Activated naive CD4-positive, alpha-beta T cell treated with anti-CD3 and anti-CD28 coated beads, Interleukin-2, amount 50 U/mL, for 24 hours (primary cell): ENCODE data around the gene PRKAR1A.

Source experiments
- H3K27ac Mint-ChIP-seq: one replicate; pipeline ENCODE4 v1.8.0; 2021; ENCODE audit warnings: mild to moderate bottlenecking, mixed read lengths
- H3K27me3 Mint-ChIP-seq: one replicate; pipeline ENCODE4 v1.8.0; 2021; ENCODE audit warnings: mixed read lengths
- H3K36me3 Mint-ChIP-seq: one replicate; pipeline ENCODE4 v1.8.0; 2021; ENCODE audit warnings: mixed read lengths
- H3K4me1 Mint-ChIP-seq: one replicate; pipeline ENCODE4 v1.8.0; 2021; ENCODE audit warnings: mixed read lengths
- H3K4me3 Mint-ChIP-seq: one replicate; pipeline ENCODE4 v1.8.0; 2021; ENCODE audit warnings: mild to moderate bottlenecking, mixed read lengths
- H3K9me3 Mint-ChIP-seq: one replicate; pipeline ENCODE4 v1.8.0; 2021; ENCODE audit warnings: mixed read lengths

Gene PRKAR1A

DNA sequence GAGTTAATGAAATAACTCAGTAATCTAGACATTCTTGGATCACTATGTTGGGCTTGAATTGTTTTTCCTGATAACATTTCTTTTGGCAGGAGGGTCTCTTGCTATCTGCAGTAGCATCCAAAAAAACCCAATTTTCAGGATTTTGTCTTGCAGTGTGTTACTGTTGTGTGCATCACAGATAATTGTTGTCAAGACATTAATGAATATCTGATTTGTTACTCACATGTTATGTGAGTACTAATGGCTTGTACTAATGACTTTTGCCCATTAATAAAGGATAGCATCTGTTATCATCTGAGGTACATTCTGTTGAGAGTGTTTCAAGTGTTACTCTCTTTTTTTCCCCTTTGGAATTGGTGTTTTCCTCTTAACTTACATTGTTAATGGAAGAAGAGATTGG lies 10.0 kb downstream of the PRKAR1A start:
- Mint-ChIP-seq H3K4me3 (no peak overlapping the region), H3K36me3 (peaks cover 37% of the 10 kb centered on the region), H3K27ac (peak overlapping the region; percentile 23), H3K27me3 (no peaks in the 10 kb centered on the region), H3K9me3 (no peaks in the 10 kb centered on the region), H3K4me1 (peaks cover 51% of the 10 kb centered on the region)

DNA sequence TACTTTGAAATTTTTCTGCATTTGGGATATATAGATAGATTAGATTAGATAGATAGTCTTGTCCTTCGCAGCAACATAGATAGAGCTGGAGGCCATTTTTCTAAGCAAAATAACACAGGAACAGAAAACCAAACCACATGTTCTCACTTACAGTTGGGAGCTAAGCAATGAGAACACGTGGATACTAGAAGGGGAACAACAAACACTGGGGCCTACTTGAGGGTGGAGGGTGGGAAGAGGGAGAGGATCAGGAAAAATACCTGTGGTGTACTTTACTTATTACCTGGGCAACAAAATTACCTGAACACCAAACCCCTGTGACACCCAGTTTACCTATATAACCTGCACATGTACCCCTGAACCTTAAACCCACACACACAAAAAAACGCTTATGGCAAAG lies 14.3 kb downstream of the PRKAR1A start:
- Mint-ChIP-seq H3K36me3 (peaks cover 39% of the 10 kb centered on the region), H3K4me1 (peaks cover 23% of the 10 kb centered on the region), H3K4me3 (no peak overlapping the region), H3K9me3 (no peaks in the 10 kb centered on the region), H3K27ac (no peak overlapping the region), H3K27me3 (no peaks in the 10 kb centered on the region)

DNA sequence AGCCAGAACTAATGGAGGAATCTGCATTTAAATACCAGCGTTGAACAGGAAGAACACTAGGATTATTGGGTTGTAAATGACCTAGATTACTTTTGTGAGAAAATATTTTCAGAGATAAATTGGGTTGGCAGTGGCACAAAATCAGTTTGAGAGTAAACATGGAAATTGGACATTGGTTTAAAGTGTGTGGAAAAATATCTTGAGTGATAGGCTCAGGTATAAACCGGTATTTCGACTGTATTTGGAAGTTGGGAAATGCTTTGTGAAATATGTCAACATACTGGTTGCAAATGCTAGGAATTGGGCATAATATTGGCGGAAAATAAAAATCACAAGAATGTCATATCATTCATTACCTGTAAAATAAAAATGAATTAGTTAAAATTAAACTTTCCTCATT lies 15.1 kb downstream of the PRKAR1A start:
- peaks cover 20% of the 10 kb centered on the region for H3K4me1 Mint-ChIP-seq
- H3K27me3 Mint-ChIP-seq = no peaks in the 10 kb centered on the region
- H3K9me3 Mint-ChIP-seq = no peaks in the 10 kb centered on the region
- H3K27ac Mint-ChIP-seq = no peak overlapping the region
- no peak overlapping the region for H3K4me3 Mint-ChIP-seq
- peaks cover 36% of the 10 kb centered on the region for H3K36me3 Mint-ChIP-seq

DNA sequence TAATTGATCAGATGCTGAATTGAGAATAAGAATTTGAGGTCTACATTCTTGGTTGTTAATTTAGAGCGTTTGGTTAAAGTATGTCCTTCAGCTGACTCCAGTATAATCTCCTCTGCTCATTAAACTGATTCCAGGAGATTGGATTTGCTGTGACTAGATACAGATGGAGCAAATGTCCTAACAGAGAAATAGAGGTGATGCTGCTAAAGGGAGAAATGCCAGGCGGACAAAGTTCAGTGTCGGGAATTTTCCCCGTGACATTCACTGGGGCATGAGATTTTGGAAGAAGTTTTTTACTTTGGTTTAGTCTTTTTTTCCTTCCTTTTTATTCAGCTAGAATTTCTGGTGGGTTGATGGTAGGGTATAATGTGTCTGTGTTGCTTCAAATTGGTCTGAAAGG lies 19.0 kb downstream of the PRKAR1A start:
- Mint-ChIP-seq H3K27me3 (no peaks in the 10 kb centered on the region), H3K4me3 (no peak overlapping the region), H3K9me3 (no peaks in the 10 kb centered on the region), H3K4me1 (peaks cover 11% of the 10 kb centered on the region), H3K36me3 (peaks cover 29% of the 10 kb centered on the region), H3K27ac (no peak overlapping the region)

DNA sequence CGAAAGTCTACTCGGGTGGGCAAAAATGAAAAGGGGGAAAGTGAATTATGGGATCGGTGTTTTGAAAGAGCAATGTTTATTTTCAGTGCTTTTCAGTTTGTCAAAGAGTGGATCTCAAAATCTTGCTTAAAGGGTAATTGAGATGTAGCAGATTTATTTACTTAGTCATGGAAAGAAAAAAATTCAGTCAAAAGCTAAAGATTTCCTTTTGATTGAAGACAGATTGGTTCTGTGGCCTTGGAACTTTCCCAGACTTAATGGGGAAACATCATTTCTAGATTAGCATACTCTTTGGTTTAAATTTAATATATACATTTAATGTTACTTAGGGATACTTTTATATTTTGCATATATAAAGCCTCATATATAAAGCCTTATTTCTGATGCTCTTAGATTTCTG lies 20.6 kb downstream of the PRKAR1A start:
- no peaks in the 10 kb centered on the region for H3K9me3 Mint-ChIP-seq
- peaks cover 22% of the 10 kb centered on the region for H3K36me3 Mint-ChIP-seq
- H3K4me3 Mint-ChIP-seq = no peak overlapping the region
- no peaks in the 10 kb centered on the region for H3K27me3 Mint-ChIP-seq
- no peak overlapping the region for H3K27ac Mint-ChIP-seq
- peaks cover 3% of the 10 kb centered on the region for H3K4me1 Mint-ChIP-seq

DNA sequence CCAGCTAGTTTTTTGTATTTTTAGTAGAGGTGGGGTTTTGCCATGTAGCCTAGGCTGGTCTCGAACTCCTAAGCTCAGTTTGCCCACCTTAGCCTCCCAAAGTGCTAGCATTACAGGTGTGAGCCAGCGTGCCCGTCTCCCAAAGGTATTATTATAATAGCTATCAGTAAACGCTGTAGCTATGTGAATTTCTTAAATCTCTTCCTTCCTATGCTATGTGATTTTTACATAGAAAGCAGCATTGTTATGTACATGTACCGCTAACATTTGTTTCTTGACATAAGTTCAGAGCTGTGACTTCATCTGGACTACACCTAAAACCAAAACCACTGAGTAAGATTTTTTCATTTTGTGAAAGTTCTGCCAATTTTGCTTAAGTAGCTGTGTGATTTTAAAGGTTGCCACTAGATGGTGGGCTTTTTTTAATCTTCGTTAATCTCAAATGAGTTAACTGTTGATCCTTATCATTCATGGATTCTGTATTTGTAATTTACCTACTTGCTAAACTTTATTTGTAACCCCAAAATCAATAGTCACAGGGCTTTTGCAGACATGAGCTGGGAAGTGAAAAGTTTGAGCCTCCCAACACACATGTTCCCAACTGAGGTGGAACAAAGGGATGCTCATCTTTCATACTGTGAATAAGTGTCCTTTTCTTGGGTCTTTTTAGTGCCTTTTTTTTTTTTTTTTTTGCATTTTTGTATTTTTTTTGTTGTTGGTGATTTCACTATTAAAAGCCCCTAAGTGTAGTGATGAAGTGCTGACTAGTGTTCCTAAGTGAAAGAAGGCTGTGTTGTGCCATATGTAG lies 21.9 kb downstream of the PRKAR1A start:
- Mint-ChIP-seq H3K4me3 (no peak overlapping the region), H3K36me3 (peaks cover 16% of the 10 kb centered on the region), H3K9me3 (no peaks in the 10 kb centered on the region), H3K27ac (no peak overlapping the region), H3K4me1 (peaks cover 3% of the 10 kb centered on the region), H3K27me3 (no peaks in the 10 kb centered on the region)

DNA sequence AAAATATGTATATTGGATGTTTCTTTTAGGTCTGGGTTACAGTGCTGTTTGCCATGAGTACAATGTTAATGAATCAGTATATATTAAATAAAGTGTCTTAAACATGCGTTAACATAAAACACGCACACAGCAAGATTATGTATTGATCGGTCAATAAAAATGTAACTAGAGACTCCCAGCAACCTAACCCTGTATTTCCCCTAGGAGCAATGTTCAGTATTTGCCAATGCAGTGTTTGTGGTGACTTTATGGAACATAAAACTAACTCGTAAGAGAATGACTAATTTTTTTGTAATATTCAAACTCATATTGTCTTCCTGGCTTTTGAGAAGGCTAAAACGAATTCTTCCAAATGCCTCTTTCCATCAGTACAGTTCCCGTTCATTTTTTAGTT lies 22.5 kb downstream of the PRKAR1A start:
- Mint-ChIP-seq H3K27ac (no peak overlapping the region), H3K4me1 (peaks cover 3% of the 10 kb centered on the region), H3K9me3 (no peaks in the 10 kb centered on the region), H3K36me3 (peaks cover 16% of the 10 kb centered on the region), H3K4me3 (no peak overlapping the region), H3K27me3 (no peaks in the 10 kb centered on the region)

DNA sequence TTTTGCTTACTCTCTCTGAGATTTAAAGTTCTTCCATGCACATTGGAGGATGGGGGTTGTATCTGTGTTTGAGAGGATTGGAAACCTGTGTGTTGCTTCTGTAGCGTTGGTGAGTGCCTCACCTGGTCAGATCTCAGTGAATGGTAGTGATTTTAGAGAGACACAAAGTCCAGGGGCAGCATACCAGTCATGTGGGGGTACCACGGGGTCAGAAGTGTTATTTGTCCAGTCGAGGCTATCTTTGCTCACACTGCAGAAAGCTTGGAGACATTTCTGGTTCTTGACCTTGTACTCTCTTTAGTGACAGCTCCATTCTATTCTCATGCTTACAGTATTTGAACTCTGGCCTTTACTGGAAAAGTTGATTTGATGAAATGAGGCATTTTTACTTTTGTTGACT lies 23.7 kb downstream of the PRKAR1A start:
- Mint-ChIP-seq H3K4me1 (peaks cover 3% of the 10 kb centered on the region), H3K36me3 (peaks cover 14% of the 10 kb centered on the region), H3K27ac (no peak overlapping the region), H3K27me3 (no peaks in the 10 kb centered on the region), H3K4me3 (no peak overlapping the region), H3K9me3 (no peaks in the 10 kb centered on the region)

DNA sequence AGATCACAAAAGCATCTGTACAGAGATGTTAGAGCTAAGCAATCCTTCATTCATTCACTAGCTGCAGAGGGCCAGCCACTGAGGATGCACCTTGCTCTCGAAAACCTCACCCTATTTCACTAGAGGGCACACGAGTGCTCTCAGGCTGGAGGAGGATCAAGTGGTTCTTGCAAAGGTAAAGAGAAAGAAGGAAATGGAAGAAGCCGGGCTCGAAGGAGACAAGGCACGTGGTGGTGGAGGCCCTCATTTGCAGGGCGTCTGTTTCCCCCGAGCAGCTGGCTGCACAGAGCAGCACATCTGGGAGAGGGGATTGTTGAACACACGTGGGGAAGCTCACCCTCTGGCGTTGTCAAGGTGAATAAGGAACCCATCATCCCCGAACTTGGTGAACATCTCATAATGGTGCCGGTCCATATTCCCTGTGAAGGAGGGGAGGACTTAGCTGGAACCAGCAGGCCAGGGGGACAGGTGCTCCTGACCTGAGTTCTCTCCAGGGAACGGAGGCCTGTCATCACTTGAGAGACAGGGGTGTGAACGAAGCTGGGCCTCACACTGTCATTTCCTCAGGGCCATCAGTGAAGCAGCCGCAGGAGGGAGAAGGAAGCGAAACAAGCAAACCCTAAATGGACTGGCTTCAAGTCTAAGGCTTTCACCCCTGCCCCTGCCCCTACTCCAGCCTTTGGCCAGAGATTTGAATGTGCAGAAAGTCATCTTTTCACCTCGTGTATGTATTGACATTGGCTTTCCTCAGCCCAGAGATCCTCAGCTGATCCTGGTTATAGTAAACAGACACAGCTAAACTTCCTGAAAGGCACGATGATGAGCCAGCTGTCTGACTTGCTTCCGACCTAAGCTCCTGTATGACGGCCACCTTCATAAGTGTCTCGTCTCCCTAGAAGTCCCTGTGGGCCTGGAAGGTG lies 27.6 kb downstream of the PRKAR1A start:
- no peak overlapping the region for H3K4me3 Mint-ChIP-seq
- peaks cover 7% of the 10 kb centered on the region for H3K36me3 Mint-ChIP-seq
- no peaks in the 10 kb centered on the region for H3K9me3 Mint-ChIP-seq
- no peak overlapping the region for H3K27ac Mint-ChIP-seq
- no peaks in the 10 kb centered on the region for H3K4me1 Mint-ChIP-seq
- H3K27me3 Mint-ChIP-seq = no peaks in the 10 kb centered on the region

DNA sequence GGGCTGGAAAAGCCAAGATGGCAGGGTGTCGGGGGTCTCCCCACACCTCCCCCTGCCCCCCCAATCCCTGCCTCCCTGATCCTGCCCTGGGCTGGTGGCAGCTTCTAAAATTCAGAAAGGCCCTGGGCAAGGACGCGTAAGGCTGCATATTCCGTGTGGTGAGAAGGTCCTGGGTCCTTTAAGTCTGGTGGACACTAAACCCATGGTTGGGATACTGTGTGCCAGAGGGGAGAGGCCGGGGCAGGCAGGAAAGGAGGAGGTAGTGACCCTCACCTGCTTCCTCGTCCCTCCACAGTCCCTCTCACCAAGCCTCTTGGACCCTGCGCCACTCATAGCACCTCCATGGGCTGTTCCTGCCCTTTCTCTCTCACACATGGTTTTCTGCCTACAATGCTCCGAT lies 28.8 kb downstream of the PRKAR1A start:
- Mint-ChIP-seq H3K27me3 (no peaks in the 10 kb centered on the region), H3K36me3 (peaks cover 4% of the 10 kb centered on the region), H3K4me1 (no peaks in the 10 kb centered on the region), H3K27ac (no peak overlapping the region), H3K9me3 (no peaks in the 10 kb centered on the region), H3K4me3 (no peak overlapping the region)

DNA sequence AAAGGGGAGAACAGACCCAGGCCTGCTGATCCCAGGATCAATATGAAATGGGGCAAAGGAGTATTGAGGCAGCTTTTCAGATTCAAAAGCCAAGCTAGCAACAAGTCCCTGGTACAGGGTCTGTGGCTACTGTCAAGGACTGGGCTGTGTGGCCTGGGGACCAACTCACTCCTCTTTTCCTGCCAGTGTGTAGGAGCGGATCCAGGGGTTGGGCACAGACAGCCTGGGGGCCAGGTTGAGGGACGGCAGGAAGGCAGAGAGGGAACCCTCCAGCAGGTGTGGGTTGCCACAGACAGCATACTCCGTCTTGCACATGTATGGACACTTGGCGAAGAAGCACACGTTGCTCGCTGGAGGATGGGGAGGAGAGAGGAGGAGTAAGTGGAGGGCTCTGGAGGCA lies 29.6 kb downstream of the PRKAR1A start:
- H3K4me1 Mint-ChIP-seq = no peaks in the 10 kb centered on the region
- H3K9me3 Mint-ChIP-seq = no peaks in the 10 kb centered on the region
- H3K4me3 Mint-ChIP-seq = no peak overlapping the region
- no peaks in the 10 kb centered on the region for H3K27me3 Mint-ChIP-seq
- H3K36me3 Mint-ChIP-seq = peaks cover 2% of the 10 kb centered on the region
- H3K27ac Mint-ChIP-seq = no peak overlapping the region

DNA sequence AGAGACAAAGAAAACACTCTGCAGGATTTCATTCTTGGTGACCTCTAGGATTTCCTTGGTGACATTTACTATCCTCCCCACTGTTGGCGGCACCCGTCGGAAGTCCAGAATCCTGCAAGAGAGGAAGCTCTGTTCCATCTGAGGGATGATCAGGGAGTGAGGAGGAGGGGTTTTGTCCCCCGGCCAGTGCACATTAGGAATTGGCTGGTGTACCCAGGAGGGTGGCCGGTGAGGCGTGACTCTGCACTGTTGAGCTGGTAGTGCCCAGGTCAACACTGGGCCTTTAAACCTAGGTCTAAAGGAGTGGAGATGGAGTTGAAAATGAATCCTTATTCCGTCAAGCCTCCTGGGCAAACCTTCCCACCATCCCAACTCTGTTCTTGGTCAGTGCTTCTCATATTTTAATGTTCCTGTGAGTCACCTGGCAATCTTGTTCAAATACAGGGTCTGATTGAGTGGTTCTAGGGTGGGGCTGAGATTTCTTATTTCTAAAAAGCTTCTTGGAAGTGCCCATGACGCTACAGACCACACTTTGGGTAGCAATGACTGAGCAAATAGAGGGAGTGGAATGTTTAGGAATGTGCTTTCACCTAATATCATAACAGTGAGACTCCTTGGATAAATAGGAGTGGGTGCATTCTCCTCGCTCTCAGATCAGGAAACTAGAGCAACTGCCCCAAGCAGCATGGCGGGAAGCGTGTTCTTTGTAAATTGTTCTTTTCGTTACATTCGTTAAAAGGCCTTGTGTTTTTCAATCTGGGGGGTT lies 30.7 kb downstream of the PRKAR1A start:
- Mint-ChIP-seq H3K27ac (no peak overlapping the region), H3K27me3 (no peaks in the 10 kb centered on the region), H3K36me3 (peaks cover 5% of the 10 kb centered on the region), H3K9me3 (no peaks in the 10 kb centered on the region), H3K4me1 (no peaks in the 10 kb centered on the region), H3K4me3 (no peak overlapping the region)

DNA sequence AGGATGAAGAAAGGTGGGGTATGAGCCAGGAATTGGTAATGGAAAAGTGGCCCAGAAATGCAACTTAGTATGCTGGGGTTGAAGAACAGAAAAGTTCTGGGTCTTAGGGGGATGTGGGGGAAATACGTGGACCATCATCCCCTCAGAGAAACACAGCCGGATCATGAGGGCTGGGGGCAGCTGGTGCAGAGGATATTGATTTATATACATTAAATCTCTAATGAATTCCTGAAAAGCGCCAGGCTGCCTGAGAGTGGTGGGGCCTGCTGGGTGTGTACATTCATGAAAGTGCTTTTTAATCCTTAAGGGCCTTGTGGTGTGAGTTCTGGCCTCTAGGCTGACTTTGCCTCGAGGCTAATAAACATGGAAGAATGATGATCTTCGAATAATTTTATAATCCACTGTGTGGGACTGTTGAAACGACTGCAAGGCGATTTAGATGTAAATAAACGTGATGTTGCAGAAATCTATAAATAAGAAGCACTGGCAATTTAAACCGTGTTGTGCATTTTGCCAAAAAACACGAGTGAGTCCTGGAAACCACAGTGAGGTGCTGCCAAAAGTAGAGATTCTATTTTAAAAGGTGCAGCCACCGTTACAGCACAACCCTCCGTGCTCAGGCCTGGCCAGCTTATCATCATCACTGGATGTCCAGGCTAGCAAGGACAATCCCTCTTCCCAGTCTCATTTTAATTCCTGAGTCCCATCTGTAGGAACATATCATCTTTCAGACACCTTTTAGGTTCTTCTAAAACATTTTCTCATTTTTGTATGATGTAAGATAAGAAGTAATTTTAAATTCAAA lies 32.1 kb downstream of the PRKAR1A start:
- Mint-ChIP-seq H3K4me1 (no peaks in the 10 kb centered on the region), H3K9me3 (no peaks in the 10 kb centered on the region), H3K27me3 (no peaks in the 10 kb centered on the region), H3K4me3 (no peak overlapping the region), H3K27ac (no peak overlapping the region), H3K36me3 (peaks cover 5% of the 10 kb centered on the region)

DNA sequence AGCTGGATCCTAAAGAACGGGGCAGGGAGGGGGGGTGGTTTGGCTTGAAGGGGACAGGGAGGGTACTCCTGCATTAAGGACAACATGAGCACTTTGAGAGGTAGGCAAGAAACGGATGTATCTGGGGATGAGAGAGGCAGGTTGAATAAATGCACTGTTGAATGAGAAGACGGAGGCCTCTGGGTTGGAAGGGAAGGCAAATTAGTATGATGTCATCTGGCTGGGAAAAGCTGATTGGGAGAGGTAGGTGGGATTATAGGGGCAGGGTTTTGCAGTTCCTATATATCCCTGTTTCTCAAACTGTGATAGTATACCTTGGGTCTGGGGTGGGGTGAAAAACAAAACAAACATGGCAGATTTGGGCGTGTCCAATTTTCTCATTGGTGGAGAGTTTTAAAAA lies 44.3 kb downstream of the PRKAR1A start:
- Mint-ChIP-seq H3K9me3 (no peaks in the 10 kb centered on the region), H3K27ac (no peak overlapping the region), H3K27me3 (no peaks in the 10 kb centered on the region), H3K36me3 (peaks cover 3% of the 10 kb centered on the region), H3K4me1 (no peaks in the 10 kb centered on the region), H3K4me3 (no peak overlapping the region)

DNA sequence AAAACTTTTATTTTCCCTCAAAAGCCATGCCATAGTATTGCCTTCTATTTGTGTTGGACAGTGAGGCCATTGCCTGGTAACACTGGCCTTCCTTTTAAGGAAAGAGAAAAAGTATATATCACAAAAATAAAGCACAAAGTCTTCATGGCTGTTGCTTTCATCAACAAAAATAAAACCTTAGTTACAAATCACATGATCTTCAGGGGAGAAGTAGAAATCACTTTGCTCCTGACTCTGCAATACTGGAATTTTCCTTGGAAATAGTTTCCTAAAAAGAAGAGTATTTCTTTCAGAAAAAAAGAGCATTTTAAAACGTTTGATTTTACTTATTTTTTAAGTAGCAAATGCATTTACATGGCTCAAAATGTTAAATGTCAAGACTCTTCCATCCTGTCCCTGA lies 47.1 kb downstream of the PRKAR1A start:
- Mint-ChIP-seq H3K4me1 (no peaks in the 10 kb centered on the region), H3K4me3 (no peak overlapping the region), H3K27me3 (no peaks in the 10 kb centered on the region), H3K9me3 (no peaks in the 10 kb centered on the region), H3K27ac (no peak overlapping the region), H3K36me3 (peaks cover 3% of the 10 kb centered on the region)
